HEK293 (cell line): ENCODE measurements around the gene RAI14.

ENCODE experiments used
- CTCF ChIA-PET: fragments of 350-600 bp; formaldehyde crosslinking; extraction: SDS; loops from one replicate; lab custom pipeline; 2021; ENCODE audit warnings: antibody characterized with exemption; lab: Yijun Ruan, JAX
- POLR2A ChIA-PET: fragments of 300-600 bp; formaldehyde crosslinking; extraction: SDS; loops from one replicate; lab custom pipeline; 2020; ENCODE audit warnings: antibody characterized with exemption, inconsistent platforms; lab: Yijun Ruan, JAX
- H3K27ac ChIP-seq: fragments of 200-500 bp; sonication (Bioruptor generic); 2 replicates; pipeline ENCODE4 v1.5.1; 2014; ENCODE audit warnings: low read depth, low read length, control low read depth, inconsistent platforms; ENCODE audit errors: extremely low read depth
- H3K36me3 ChIP-seq, 2 experiments: fragments of 200-500 bp in 1 of 2; sonication (Bioruptor generic) in 1 of 2; 1 replicate in 1 of 2; 2 replicates in 1 of 2; pipeline ENCODE4 v1.5.1; 2014 to 2017; ENCODE audit warnings: inconsistent platforms in 2 of 2, low read length in 2 of 2; ENCODE audit not compliant: control insufficient read depth in 2 of 2, insufficient read depth in 1 of 2
- H3K4me1 ChIP-seq: fragments of 200-500 bp; sonication (Bioruptor generic); 2 replicates; pipeline ENCODE4 v1.5.1; 2014; ENCODE audit warnings: mild to moderate bottlenecking, low read length, inconsistent platforms; ENCODE audit not compliant: control insufficient read depth, insufficient read depth
- H3K4me3 ChIP-seq: 2 replicates; pipeline ENCODE4 v1.5.1; 2011; ENCODE audit warnings: low read depth, mild to moderate bottlenecking, control low read depth, low read length, moderate library complexity
- H3K9me3 ChIP-seq: fragments of 200-500 bp; sonication (Bioruptor generic); 2 replicates; pipeline ENCODE4 v1.5.1; 2014; ENCODE audit warnings: low read depth, low read length, inconsistent platforms; ENCODE audit not compliant: control insufficient read depth, insufficient read depth
- BCL6B ChIP-seq: fragments of 450-650 bp; formaldehyde crosslinking; IDR thresholded peaks from 2 replicates; pipeline ENCODE4 v1.5.1; 2017; ENCODE audit warnings: missing biosample characterization, missing genetic modification characterization
- CTCF ChIP-seq: fragments of 450-650 bp; formaldehyde crosslinking; IDR thresholded peaks from 2 replicates; pipeline ENCODE4 v1.5.1; 2016; ENCODE audit warnings: missing biosample characterization, missing genetic modification characterization
- KLF1 ChIP-seq: fragments of 450-650 bp; formaldehyde crosslinking; IDR thresholded peaks from 2 replicates; pipeline ENCODE4 v1.5.1; 2016; ENCODE audit warnings: missing biosample characterization, missing genetic modification characterization
- KLF10 ChIP-seq: fragments of 450-650 bp; IDR thresholded peaks from 2 replicates; pipeline ENCODE4 v1.5.1; 2018; ENCODE audit warnings: missing biosample characterization, mild to moderate bottlenecking, missing genetic modification characterization
- RBAK ChIP-seq: fragments of 450-650 bp; formaldehyde crosslinking; IDR thresholded peaks from 2 replicates; pipeline ENCODE4 v1.5.1; 2016; ENCODE audit warnings: missing biosample characterization, missing genetic modification characterization
- ZBTB17 ChIP-seq: fragments of 450-650 bp; formaldehyde crosslinking; IDR thresholded peaks from 2 replicates; pipeline ENCODE4 v1.5.1; 2016; ENCODE audit warnings: missing biosample characterization, missing genetic modification characterization
- ZBTB26 ChIP-seq: fragments of 450-650 bp; formaldehyde crosslinking; optimal IDR thresholded peaks from 2 replicates; pipeline ENCODE3; 2016; ENCODE audit warnings: missing biosample characterization, mild to moderate bottlenecking, missing genetic modification characterization
- ZBTB8A ChIP-seq: fragments of 450-650 bp; formaldehyde crosslinking; IDR thresholded peaks from 2 replicates; pipeline ENCODE4 v1.5.1; 2016; ENCODE audit warnings: missing biosample characterization, missing genetic modification characterization
- ZNF114 ChIP-seq: fragments of 450-650 bp; formaldehyde crosslinking; IDR thresholded peaks from 2 replicates; pipeline ENCODE4 v1.5.0; 2017; ENCODE audit warnings: missing biosample characterization, missing genetic modification characterization
- ZNF148 ChIP-seq: fragments of 450-650 bp; formaldehyde crosslinking; IDR thresholded peaks from 2 replicates; pipeline ENCODE4 v1.5.0; 2017; ENCODE audit warnings: missing biosample characterization, missing genetic modification characterization, borderline replicate concordance
- ZNF155 ChIP-seq: fragments of 450-650 bp; formaldehyde crosslinking; IDR thresholded peaks from 2 replicates; pipeline ENCODE4 v1.5.1; 2016; ENCODE audit warnings: missing biosample characterization, missing genetic modification characterization
- ZNF211 ChIP-seq: fragments of 450-650 bp; formaldehyde crosslinking; IDR thresholded peaks from 2 replicates; pipeline ENCODE4 v1.5.1; 2016; ENCODE audit warnings: low read depth, missing biosample characterization, missing genetic modification characterization
- ZNF223 ChIP-seq: fragments of 450-650 bp; formaldehyde crosslinking; IDR thresholded peaks from 2 replicates; pipeline ENCODE4 v1.5.1; 2016; ENCODE audit warnings: missing biosample characterization, missing genetic modification characterization
- ZNF274 ChIP-seq, 2 experiments: fragments of 200-500 bp in 1 of 2; fragments of 450-650 bp in 1 of 2; sonication (Bioruptor generic) in 1 of 2; formaldehyde crosslinking in 1 of 2; IDR thresholded peaks; 2 replicates each; pipeline versions ENCODE4 v1.5.1 to v1.6.1; 2014 to 2016; ENCODE audit warnings: borderline replicate concordance in 1 of 2, inconsistent platforms in 1 of 2, low read length in 1 of 2, missing biosample characterization in 1 of 2, missing genetic modification characterization in 1 of 2
- ZNF350 ChIP-seq: fragments of 450-650 bp; formaldehyde crosslinking; IDR thresholded peaks from 2 replicates; pipeline ENCODE4 v1.5.0; 2017; ENCODE audit warnings: missing biosample characterization, mild to moderate bottlenecking, missing genetic modification characterization
- ZNF423 ChIP-seq: fragments of 450-650 bp; formaldehyde crosslinking; IDR thresholded peaks from 2 replicates; pipeline ENCODE4 v1.5.1; 2016; ENCODE audit warnings: missing biosample characterization, missing genetic modification characterization
- ZNF664 ChIP-seq: fragments of 450-650 bp; formaldehyde crosslinking; IDR thresholded peaks from 2 replicates; pipeline ENCODE4 v1.5.1; 2016; ENCODE audit warnings: missing biosample characterization, missing genetic modification characterization
- ZNF747 ChIP-seq: fragments of 450-650 bp; formaldehyde crosslinking; IDR thresholded peaks from 2 replicates; pipeline ENCODE4 v1.5.1; 2016; ENCODE audit warnings: missing biosample characterization, missing genetic modification characterization
- ZNF785 ChIP-seq: fragments of 450-650 bp; formaldehyde crosslinking; IDR thresholded peaks from 2 replicates; pipeline ENCODE4 v1.5.1; 2016; ENCODE audit warnings: missing biosample characterization, missing genetic modification characterization
- ZNF830 ChIP-seq: fragments of 450-650 bp; IDR thresholded peaks from 2 replicates; pipeline ENCODE4 v1.5.0; 2018; ENCODE audit warnings: missing biosample characterization, missing genetic modification characterization, low read depth, mild to moderate bottlenecking, moderate library complexity
- TF ChIP-seq, protein P1 (sequence below): IDR thresholded peaks from 2 replicates; pipeline ENCODE4 v1.6.1; 2011; ENCODE audit warnings: mild to moderate bottlenecking, low read depth, low read length, borderline replicate concordance
- TF ChIP-seq, protein P2 (sequence below): fragments of 450-650 bp; formaldehyde crosslinking; IDR thresholded peaks from 2 replicates; pipeline ENCODE4 v1.5.1; 2017; ENCODE audit warnings: missing biosample characterization, missing genetic modification characterization

The RAI14 gene

DNA sequence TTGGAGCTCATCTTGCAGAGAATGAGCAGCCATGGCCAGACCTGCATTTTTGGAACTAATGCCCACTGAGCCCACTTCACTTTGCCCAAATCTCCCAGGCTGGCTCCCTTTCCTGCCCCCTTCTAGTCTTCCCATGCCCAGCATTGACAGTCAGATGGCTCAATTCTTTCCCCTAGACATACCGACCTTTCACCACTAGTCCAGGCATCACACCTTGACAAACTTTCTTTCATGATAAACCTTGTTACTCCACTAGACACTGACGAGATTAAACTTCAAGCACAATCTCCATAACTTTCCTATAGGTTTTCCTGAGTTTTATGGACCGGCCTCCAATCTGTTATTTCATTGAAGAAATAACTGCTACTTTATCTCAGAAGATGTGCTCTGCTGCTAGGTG is 47.8 kb upstream of the RAI14 start:
- no peak for TF ChIP-seq ZNF155 (tag by site-specific recombination)
- peak; percentile 15; the same call in 1 of the 2 replicates for TF ChIP-seq CTCF (tag by site-specific recombination)
- H3K4me1 ChIP-seq = peaks cover 26% of the 10 kb centered on the region
- ChIA-PET POLR2A (interaction anchor here (0.8 kb wide), 1 partner anchor 307 kb away, joined by 3 read pairs; the partner anchor contains the start of genes BRIX1 and RAD1), CTCF (interaction anchor here (1.4 kb wide), 1 partner anchor 10 kb away, joined by 3 read pairs; no protein-coding TSS in a partner anchor)
- no peaks in the 10 kb centered on the region for H3K36me3 ChIP-seq
- H3K9me3 ChIP-seq = no peaks in the 10 kb centered on the region
- peak overlapping the region; percentile 58; the same call in 1 of the 2 replicates for H3K27ac ChIP-seq
- no peak overlapping the region for H3K4me3 ChIP-seq

DNA sequence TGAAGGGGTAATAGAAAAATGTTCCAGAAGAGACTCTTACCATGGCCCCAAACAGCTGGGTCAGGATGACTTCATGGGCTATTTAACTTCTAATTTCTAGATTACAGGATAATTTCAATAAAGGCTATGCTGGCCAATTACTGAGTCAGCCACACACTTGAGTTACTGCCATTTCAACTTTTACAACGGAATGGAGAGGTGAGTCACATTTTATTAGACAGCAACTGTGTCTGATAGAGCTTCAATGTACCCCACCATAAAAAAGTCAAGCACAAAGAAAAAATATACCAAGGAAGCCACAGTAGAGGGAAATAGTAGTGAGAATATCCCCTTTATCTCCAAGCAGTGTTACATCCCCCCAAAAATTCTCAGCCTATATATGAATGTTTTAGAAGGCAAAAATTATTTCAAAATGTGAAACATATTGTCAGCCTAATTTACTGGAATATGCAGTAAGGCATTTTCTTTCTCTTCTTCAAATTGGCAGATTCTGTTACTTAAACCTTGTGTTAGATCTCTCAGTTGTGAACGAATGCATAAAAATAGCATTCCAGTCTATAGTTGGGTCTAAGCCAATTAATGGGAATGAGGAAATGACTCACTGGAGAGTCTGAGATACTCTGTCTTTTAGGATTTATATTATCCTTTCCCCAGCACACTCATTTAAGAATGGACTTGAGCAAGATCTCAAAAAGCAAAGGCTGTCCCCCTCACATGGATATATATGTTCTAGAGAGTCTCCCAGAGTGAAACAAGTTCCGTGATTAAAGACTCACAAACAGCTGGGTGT is 47.1 kb upstream of the RAI14 start:
- H3K4me1 ChIP-seq = peaks cover 26% of the 10 kb centered on the region
- CTCF ChIA-PET = interaction anchor here (0.7 to 3.2 kb wide), 4 partner anchors 11 to 289 kb away, joined by 3 to 10 read pairs (median 3); no protein-coding TSS in a partner anchor
- peak overlapping the region; percentile 58 for H3K27ac ChIP-seq
- no peaks in the 10 kb centered on the region for H3K36me3 ChIP-seq
- POLR2A ChIA-PET = interaction anchor here (0.8 to 1.3 kb wide), 2 partner anchors 47 to 306 kb away, joined by 3 read pairs; partner anchors contain the start of genes BRIX1, RAD1 and RAI14
- no peaks in the 10 kb centered on the region for H3K9me3 ChIP-seq
- no peak overlapping the region for H3K4me3 ChIP-seq
- TF ChIP-seq ZNF211 (tag by site-specific recombination) (no peak), ZNF423 (tag by site-specific recombination) (no peak), ZNF350 (tag by site-specific recombination) (no peak), ZNF274 (IDR thresholded peaks at IDR 0.05; ENCODE audit: low read length) (no peak), ZNF274 (tag by site-specific recombination; IDR thresholded peaks at IDR 0.05; ENCODE audit: borderline replicate concordance) (no peak), ZNF664 (peak; percentile 23; the same call in 1 of the 2 replicates), KLF1 (tag by site-specific recombination) (no peak), KLF10 (tag by site-specific recombination) (peak; percentile 92), ZBTB8A (tag by site-specific recombination) (peak; percentile 48), RBAK (tag by site-specific recombination) (no peak), ZNF785 (tag by site-specific recombination) (no peak), ZNF114 (tag by site-specific recombination) (no peak), ZNF148 (tag by site-specific recombination) (no peak), ZNF747 (no peak), ZBTB17 (0 out of 2 replicates have a peak, but pooled peaks have one; percentile 28), ZNF830 (tag by site-specific recombination) (no peak), ZBTB26 (no peak), ZNF223 (tag by site-specific recombination) (no peak), BCL6B (tag by site-specific recombination) (peak; percentile 99)
- TF ChIP-seq, protein P1, sequence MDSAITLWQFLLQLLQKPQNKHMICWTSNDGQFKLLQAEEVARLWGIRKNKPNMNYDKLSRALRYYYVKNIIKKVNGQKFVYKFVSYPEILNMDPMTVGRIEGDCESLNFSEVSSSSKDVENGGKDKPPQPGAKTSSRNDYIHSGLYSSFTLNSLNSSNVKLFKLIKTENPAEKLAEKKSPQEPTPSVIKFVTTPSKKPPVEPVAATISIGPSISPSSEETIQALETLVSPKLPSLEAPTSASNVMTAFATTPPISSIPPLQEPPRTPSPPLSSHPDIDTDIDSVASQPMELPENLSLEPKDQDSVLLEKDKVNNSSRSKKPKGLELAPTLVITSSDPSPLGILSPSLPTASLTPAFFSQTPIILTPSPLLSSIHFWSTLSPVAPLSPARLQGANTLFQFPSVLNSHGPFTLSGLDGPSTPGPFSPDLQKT = no peak
- TF ChIP-seq, protein P2, sequence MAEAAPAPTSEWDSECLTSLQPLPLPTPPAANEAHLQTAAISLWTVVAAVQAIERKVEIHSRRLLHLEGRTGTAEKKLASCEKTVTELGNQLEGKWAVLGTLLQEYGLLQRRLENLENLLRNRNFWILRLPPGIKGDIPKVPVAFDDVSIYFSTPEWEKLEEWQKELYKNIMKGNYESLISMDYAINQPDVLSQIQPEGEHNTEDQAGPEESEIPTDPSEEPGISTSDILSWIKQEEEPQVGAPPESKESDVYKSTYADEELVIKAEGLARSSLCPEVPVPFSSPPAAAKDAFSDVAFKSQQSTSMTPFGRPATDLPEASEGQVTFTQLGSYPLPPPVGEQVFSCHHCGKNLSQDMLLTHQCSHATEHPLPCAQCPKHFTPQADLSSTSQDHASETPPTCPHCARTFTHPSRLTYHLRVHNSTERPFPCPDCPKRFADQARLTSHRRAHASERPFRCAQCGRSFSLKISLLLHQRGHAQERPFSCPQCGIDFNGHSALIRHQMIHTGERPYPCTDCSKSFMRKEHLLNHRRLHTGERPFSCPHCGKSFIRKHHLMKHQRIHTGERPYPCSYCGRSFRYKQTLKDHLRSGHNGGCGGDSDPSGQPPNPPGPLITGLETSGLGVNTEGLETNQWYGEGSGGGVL (tag by site-specific recombination) = peak; percentile 73
